Glomerular visceral epithelial cell (primary cell): Measurements from ENCODE around the gene TMEM156.
A peak's percentile ranks its signal among the peaks of the same experiment; 100 is the strongest.

Experiments used
- DNase-seq: peaks from one replicate; pipeline ENCODE4 v3.0.0-alpha.2; 2016; ENCODE audit errors: extremely low spot score

The TMEM156 gene

GRCh38 chr4:39032218-39033085, at the start of gene TMEM156:
TMEM156 (minus strand) TSS chr4:39032409; CDS start chr4:39032313, 96 bp downstream.
- peak; percentile 28 for DNase-seq

- no peak for DNase-seq
These were observed 46.6 kb upstream of the TMEM156 start for GRCh38 chr4:39078829-39079228.

GRCh38 chr4:39068907-39069306, 36.7 kb upstream of the TMEM156 start:
- DNase-seq = no peak

- DNase-seq = no peak
These were observed 35.2 kb upstream of the TMEM156 start for GRCh38 chr4:39067451-39067850.

GRCh38 chr4:39067031-39067430, 34.8 kb upstream of the TMEM156 start:
- DNase-seq = no peak

GRCh38 chr4:39066371-39066770, 34.2 kb upstream of the TMEM156 start:
- DNase-seq = no peak

GRCh38 chr4:39063430-39063829, 31.2 kb upstream of the TMEM156 start:
- DNase-seq = no peak

- DNase-seq = no peak
These were observed 30.5 kb upstream of the TMEM156 start for GRCh38 chr4:39062770-39063097.

GRCh38 chr4:39062094-39062769, 30.0 kb upstream of the TMEM156 start, which contains the start of gene KLHL5:
KLHL5 (plus strand) TSS chr4:39062232; CDS start chr4:39062653, 421 bp downstream.
- DNase-seq = no peak

GRCh38 chr4:39061457-39061856, 29.2 kb upstream of the TMEM156 start:
- DNase-seq = no peak

- no peak for DNase-seq
These were observed 23.8 kb upstream of the TMEM156 start for GRCh38 chr4:39056023-39056422.

- no peak for DNase-seq
These were observed 22.3 kb upstream of the TMEM156 start for GRCh38 chr4:39054497-39054896.

GRCh38 chr4:39053983-39054382, 21.8 kb upstream of the TMEM156 start:
- DNase-seq = no peak

- no peak for DNase-seq
These were observed 19.3 kb upstream of the TMEM156 start for GRCh38 chr4:39051492-39051891.

GRCh38 chr4:39050590-39050989, 18.4 kb upstream of the TMEM156 start:
- no peak for DNase-seq

GRCh38 chr4:39048311-39048710, 16.1 kb upstream of the TMEM156 start:
- DNase-seq = no peak

GRCh38 chr4:39047681-39048080, 15.5 kb upstream of the TMEM156 start:
- DNase-seq = no peak

- peak; percentile 24 for DNase-seq
These were observed 14.0 kb upstream of the TMEM156 start for GRCh38 chr4:39046249-39046648.

- DNase-seq = peak; percentile 13
These were observed 13.6 kb upstream of the TMEM156 start for GRCh38 chr4:39045827-39046221.

- DNase-seq = peak; percentile 42
These were observed 13.0 kb upstream of the TMEM156 start for GRCh38 chr4:39044956-39045826.

GRCh38 chr4:39044364-39044955, 12.3 kb upstream of the TMEM156 start:
- DNase-seq = peak; percentile 95
